Measurements from ENCODE around the gene THSD4. TPM values are rescaled to one million over a fixed set of nuclear protein-coding genes. Genes with fewer than 3 reads are reported as not detected.

The THSD4 gene
- total and polyA plus RNA-seq, 2 of the 8 experiments (the other 6 are each of a cell fraction or from before 2014, with no cell fraction given), result 2.5 to 6.2 TPM

GRCh38 chr15:71802770-71803169 lies 687.5 kb downstream of the THSD4 start:
- 0 out of 2 replicates have a peak overlapping the region, but pooled peaks have one; percentile 12 for H2BK15ac ChIP-seq (ENCODE audit: low read length)
- H2AK5ac ChIP-seq (ENCODE audit: low read depth, low read length), result no peak overlapping the region
- no peaks in the 10 kb centered on the region for H3K27me3 ChIP-seq (replicated peaks in 1 of 4; ENCODE audit: control insufficient read depth in 3 of 4, extremely low read depth in 1 of 4, insufficient read depth in 3 of 4, low read length in 3 of 4)
- 70% methylated on average over 19 of the region's 21 CpGs; no CpG with 5 or more reads in 1 of the 2 experiments for WGBS, 2 experiments (ENCODE audit: extremely low coverage in 1 of 2, insufficient coverage in 1 of 2, insufficient read length in 1 of 2, insufficient replicate concordance in 2 of 2, low coverage in 1 of 2, low lambda C conversion rate in 2 of 2, missing lambda C conversion rate in 1 of 2)
- H2BK120ac ChIP-seq (replicated peaks; ENCODE audit: low read depth, low read length), result no peak overlapping the region
- no peak overlapping the region for H3K4me2 ChIP-seq (ENCODE audit: insufficient read depth in 1 of 2, low read depth in 2 of 2, low read length in 2 of 2)
- no peak overlapping the region for H3K56ac ChIP-seq (replicated peaks; ENCODE audit: insufficient read length, low read depth, low read length)
- no peaks in the 10 kb centered on the region for H3K79me2 ChIP-seq (ENCODE audit: control insufficient read depth in 1 of 2, insufficient read depth in 2 of 2, low read length in 2 of 2)
- H3K9me3 ChIP-seq (ENCODE audit: insufficient read depth in 2 of 2, low read depth in 1 of 2, low read length in 1 of 2), result no peaks in the 10 kb centered on the region
- H3K4ac ChIP-seq (replicated peaks; ENCODE audit: insufficient read length, low read depth, low read length), result no peak overlapping the region
- H3K23ac ChIP-seq (ENCODE audit: insufficient read length), result no peak overlapping the region
- peak overlapping the region; percentile 62; the same call in 1 of the 2 replicates for H2AFZ ChIP-seq (ENCODE audit: low read length)
- FAIRE-seq, result no peak
- no peaks in the 10 kb centered on the region for H3K36me3 ChIP-seq (ENCODE audit: control insufficient read depth in 2 of 4, insufficient read depth in 4 of 4, low read length in 3 of 4)
- H4K8ac ChIP-seq (ENCODE audit: extremely low read depth, insufficient read depth, low read length), result no peak overlapping the region; the same call in 1 of the 2 replicates
- H2BK12ac ChIP-seq (ENCODE audit: low read depth, low read length), result no peak overlapping the region
- H2BK20ac ChIP-seq (ENCODE audit: low read length), result no peak overlapping the region
- no peaks in the 10 kb centered on the region for H3K79me1 ChIP-seq (ENCODE audit: low read depth, low read length)
- H3K23me2 ChIP-seq (ENCODE audit: low read depth, low read length), result peaks cover 1% of the 10 kb centered on the region; the same call in 1 of the 2 replicates
- peaks cover 11 to 15% (median 14%) of the 10 kb centered on the region in 4 experiments for H3K4me1 ChIP-seq (replicated peaks in 1 of 4; ENCODE audit: control insufficient read depth in 3 of 4, insufficient read depth in 4 of 4, low read length in 3 of 4)
- H2BK5ac ChIP-seq (ENCODE audit: low read depth, low read length), result no peak overlapping the region
- no peaks in the 10 kb centered on the region for H4K20me1 ChIP-seq (replicated peaks in 1 of 2; ENCODE audit: control insufficient read depth in 1 of 2, insufficient read depth in 2 of 2, low read length in 2 of 2)
- H4K5ac ChIP-seq (ENCODE audit: insufficient read length, low read depth, low read length), result no peak overlapping the region
- H3K14ac ChIP-seq (ENCODE audit: insufficient read length), result no peak overlapping the region
- ChIA-PET CTCF (ENCODE audit: partially characterized antibody) (interaction anchor here (0.7 to 5.6 kb wide), 45 partner anchors 13 to 829 kb away, joined by 3 to 67 read pairs (median 4); no protein-coding TSS in a partner anchor), POLR2A (ENCODE audit: partially characterized antibody) (no interaction called here)
- no peak overlapping the region for H3K4me3 ChIP-seq (ENCODE audit: extremely low read depth in 1 of 4, insufficient read depth in 2 of 4, low read depth in 3 of 4, low read length in 4 of 4)
- no peak overlapping the region for H3K9ac ChIP-seq (replicated peaks in 1 of 4; ENCODE audit: extremely low read depth in 1 of 4, low read depth in 3 of 4, low read length in 3 of 4)
- no peak overlapping the region for H3K27ac ChIP-seq (ENCODE audit: low read depth, low read length)
- H3K18ac ChIP-seq (ENCODE audit: extremely low read depth, low read length), result no peak overlapping the region
- DNase-seq (ENCODE audit: low read depth in 1 of 2, low spot score in 2 of 2), result peak in 1 of 2 experiments; percentile 96
- H4K91ac ChIP-seq (replicated peaks; ENCODE audit: insufficient read length, low read length), result no peak overlapping the region
- peak; percentile 77 to 88 (median 82) for TF ChIP-seq CTCF (IDR thresholded peaks at IDR 0.05; ENCODE audit: control extremely low read depth in 1 of 3, insufficient read depth in 1 of 3, low read depth in 1 of 3, low read length in 3 of 3)
- 0 out of 2 replicates have a peak, but pooled peaks have one; percentile 39 for TF ChIP-seq E2F6 (IDR thresholded peaks at IDR 0.05)
- TF ChIP-seq BRCA1 (IDR thresholded peaks at IDR 0.05; ENCODE audit: low read depth, low read length), result no peak
- 0 out of 2 replicates have a peak, but pooled peaks have one; percentile 42 for TF ChIP-seq USF2 (IDR thresholded peaks at IDR 0.05; ENCODE audit: low read length)
- TF ChIP-seq NANOG (IDR thresholded peaks at IDR 0.05; ENCODE audit: insufficient read depth, low read depth, low read length, poor library complexity, severe bottlenecking), result no peak
- TF ChIP-seq MAX (IDR thresholded peaks at IDR 0.05), result peak; percentile 66
- 0 out of 2 replicates have a peak, but pooled peaks have one; percentile 11 for TF ChIP-seq JUND (IDR thresholded peaks at IDR 0.05; ENCODE audit: low read length)
- TF ChIP-seq PHF8 (conservative IDR thresholded peaks at IDR 0.05; ENCODE audit: low read depth, low read length), result no peak

Measured in H1 (cell line).